Neural progenitor cell (in vitro differentiated cells): ENCODE data around the gene GBX2. TPM values are rescaled to one million over a fixed set of nuclear protein-coding genes. Genes with fewer than 3 reads are reported as not detected.

Experiments
- DNase-seq: peaks from one replicate; pipeline ENCODE4 v3.0.0-alpha.2; 2016; ENCODE audit warnings: low spot score
- H2AFZ ChIP-seq: fragments of 200-600 bp; sonication (generic); replicated peaks from 2 replicates; pipeline ENCODE4 v1.6.1; 2016; ENCODE audit warnings: antibody characterized with exemption
- H3F3A ChIP-seq: fragments of 200-600 bp; sonication (generic); 2 replicates; pipeline ENCODE4 v1.6.1; 2016; ENCODE audit warnings: antibody characterized with exemption, low read depth
- H3K27ac ChIP-seq: fragments of 200-600 bp; sonication (generic); 2 replicates; pipeline ENCODE4 v1.5.1; 2016; ENCODE audit warnings: mild to moderate bottlenecking
- H3K27me3 ChIP-seq: fragments of 200-600 bp; sonication (generic); 2 replicates; pipeline ENCODE4 v1.6.1; 2016; ENCODE audit warnings: mild to moderate bottlenecking, moderate library complexity
- H3K36me3 ChIP-seq: fragments of 200-600 bp; sonication (generic); 2 replicates; pipeline ENCODE4 v1.5.1; 2016
- H3K4me1 ChIP-seq: fragments of 200-600 bp; sonication (generic); 2 replicates; pipeline ENCODE4 v1.6.1; 2016; ENCODE audit warnings: mixed run types
- H3K4me2 ChIP-seq: fragments of 200-600 bp; sonication (generic); 2 replicates; pipeline ENCODE4 v1.6.1; 2016
- H3K4me3 ChIP-seq: fragments of 200-600 bp; sonication (generic); 2 replicates; pipeline ENCODE4 v1.5.1; 2016
- H3K79me2 ChIP-seq: fragments of 200-600 bp; sonication (generic); 2 replicates; pipeline ENCODE4 v1.6.1; 2016; ENCODE audit warnings: low read depth
- H3K9ac ChIP-seq: fragments of 200-600 bp; sonication (generic); 2 replicates; pipeline ENCODE4 v1.6.1; 2016
- H3K9me3 ChIP-seq: fragments of 200-600 bp; sonication (generic); 2 replicates; pipeline ENCODE4 v1.5.1; 2016; ENCODE audit warnings: low read depth
- H4K20me1 ChIP-seq: fragments of 200-600 bp; sonication (generic); 2 replicates; pipeline ENCODE4 v1.6.1; 2016; ENCODE audit warnings: low read depth
- H3K27ac Mint-ChIP-seq: 3 replicates; pipeline ENCODE4 v1.8.0; 2021; ENCODE audit warnings: mixed read lengths
- H3K27me3 Mint-ChIP-seq: 2 replicates; pipeline ENCODE4 v1.8.0; 2022; ENCODE audit warnings: low read depth, mild to moderate bottlenecking, inconsistent platforms, moderate library complexity, mixed read lengths; ENCODE audit not compliant: insufficient read depth
- H3K36me3 Mint-ChIP-seq: 3 replicates; pipeline ENCODE4 v1.8.0; 2021; ENCODE audit warnings: mixed read lengths
- H3K4me1 Mint-ChIP-seq: 3 replicates; pipeline ENCODE4 v1.8.0; 2021; ENCODE audit warnings: mixed read lengths
- H3K4me3 Mint-ChIP-seq: 3 replicates; pipeline ENCODE4 v1.8.0; 2021; ENCODE audit warnings: mild to moderate bottlenecking, moderate library complexity, mixed read lengths
- H3K9me3 Mint-ChIP-seq: 3 replicates; pipeline ENCODE4 v1.8.0; 2020; ENCODE audit warnings: mixed read lengths
- EZH2 ChIP-seq: fragments of 200-600 bp; sonication (generic); IDR thresholded peaks from 2 replicates; pipeline ENCODE4 v1.6.1; 2017; ENCODE audit warnings: antibody characterized with exemption, mild to moderate bottlenecking, moderate library complexity
- EZH2phosphoT487 ChIP-seq: fragments of 200-600 bp; sonication (generic); IDR thresholded peaks from 2 replicates; pipeline ENCODE4 v1.6.1; 2017; ENCODE audit warnings: antibody characterized with exemption
- total RNA-seq: library from RNA; depleted of rRNA; stranded (reverse); fragments of >200 nt; gene quantifications from 2 replicates; pipeline ENCODE4 v1.2.3, GENCODE V29; 2015; ENCODE audit warnings: low replicate concordance
- TF ChIP-seq, protein P1 (sequence below): fragments of 200-600 bp; sonication (generic); IDR thresholded peaks from 2 replicates; pipeline ENCODE4 v1.5.1; 2017; ENCODE audit warnings: antibody characterized with exemption, mild to moderate bottlenecking

Gene GBX2
- total RNA-seq, 1 donor from 2014 or later: not detected

DNA sequence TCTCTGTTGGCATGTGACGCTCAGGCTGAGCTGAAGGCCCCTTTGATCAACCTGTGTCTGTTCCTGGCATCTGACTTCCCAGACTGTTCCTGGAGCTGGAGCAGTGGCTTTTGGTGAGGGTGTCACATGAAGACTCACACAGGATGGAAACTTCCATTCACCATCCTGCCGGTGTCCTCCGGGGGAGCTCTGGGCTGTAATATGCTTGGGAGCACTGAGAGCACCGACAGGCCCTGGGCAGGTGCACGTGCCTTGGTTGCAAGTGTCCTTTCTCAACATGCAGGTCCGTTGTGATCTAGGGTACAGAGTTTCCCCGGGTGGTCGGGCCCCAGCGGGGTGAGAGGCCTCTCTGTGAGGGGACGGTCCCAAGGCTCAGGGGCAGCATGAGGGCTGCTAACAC lies 24.8 kb upstream of the GBX2 start:
- Mint-ChIP-seq H3K27ac (no peak overlapping the region), H3K9me3 (no peaks in the 10 kb centered on the region), H3K36me3 (peaks cover 3% of the 10 kb centered on the region), H3K4me3 (no peak overlapping the region), H3K27me3 (no peaks in the 10 kb centered on the region), H3K4me1 (peaks cover 9% of the 10 kb centered on the region)
- Histone ChIP-seq H2AFZ (no peak overlapping the region), H4K20me1 (no peaks in the 10 kb centered on the region), H3K9me3 (no peaks in the 10 kb centered on the region), H3K27ac (no peak overlapping the region), H3K36me3 (no peaks in the 10 kb centered on the region), H3K4me1 (no peaks in the 10 kb centered on the region), H3K27me3 (no peaks in the 10 kb centered on the region), H3K4me3 (no peak overlapping the region), H3K9ac (no peak overlapping the region), H3K79me2 (no peaks in the 10 kb centered on the region), H3F3A (no peaks in the 10 kb centered on the region), H3K4me2 (no peak overlapping the region)
- TF ChIP-seq EZH2phosphoT487 (no peak), EZH2 (no peak)
- TF ChIP-seq, protein P1, sequence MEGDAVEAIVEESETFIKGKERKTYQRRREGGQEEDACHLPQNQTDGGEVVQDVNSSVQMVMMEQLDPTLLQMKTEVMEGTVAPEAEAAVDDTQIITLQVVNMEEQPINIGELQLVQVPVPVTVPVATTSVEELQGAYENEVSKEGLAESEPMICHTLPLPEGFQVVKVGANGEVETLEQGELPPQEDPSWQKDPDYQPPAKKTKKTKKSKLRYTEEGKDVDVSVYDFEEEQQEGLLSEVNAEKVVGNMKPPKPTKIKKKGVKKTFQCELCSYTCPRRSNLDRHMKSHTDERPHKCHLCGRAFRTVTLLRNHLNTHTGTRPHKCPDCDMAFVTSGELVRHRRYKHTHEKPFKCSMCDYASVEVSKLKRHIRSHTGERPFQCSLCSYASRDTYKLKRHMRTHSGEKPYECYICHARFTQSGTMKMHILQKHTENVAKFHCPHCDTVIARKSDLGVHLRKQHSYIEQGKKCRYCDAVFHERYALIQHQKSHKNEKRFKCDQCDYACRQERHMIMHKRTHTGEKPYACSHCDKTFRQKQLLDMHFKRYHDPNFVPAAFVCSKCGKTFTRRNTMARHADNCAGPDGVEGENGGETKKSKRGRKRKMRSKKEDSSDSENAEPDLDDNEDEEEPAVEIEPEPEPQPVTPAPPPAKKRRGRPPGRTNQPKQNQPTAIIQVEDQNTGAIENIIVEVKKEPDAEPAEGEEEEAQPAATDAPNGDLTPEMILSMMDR: peak; percentile 4
- DNase-seq: no peak

DNA sequence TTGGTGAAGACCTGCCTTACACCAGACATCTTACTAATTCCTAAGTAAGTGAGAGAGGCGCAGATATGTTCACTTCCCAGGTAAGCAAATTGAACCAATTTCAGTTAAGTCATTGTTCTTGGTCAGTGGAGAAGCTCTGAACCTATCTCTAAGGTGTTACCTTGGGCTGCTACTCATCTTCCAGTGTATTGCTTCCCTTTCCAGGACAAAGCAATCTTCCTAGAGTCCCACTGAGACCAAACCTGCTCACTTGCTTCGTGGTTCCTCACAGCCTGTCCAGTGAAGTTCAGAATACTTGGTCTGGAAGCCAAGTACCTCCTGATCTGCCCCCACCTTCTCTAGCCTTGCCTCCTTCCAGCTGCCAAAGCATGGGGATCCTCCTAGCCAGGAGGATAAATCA lies 22.5 kb upstream of the GBX2 start:
- Mint-ChIP-seq H3K27me3 (no peaks in the 10 kb centered on the region), H3K36me3 (peaks cover 4% of the 10 kb centered on the region), H3K4me1 (peaks cover 9% of the 10 kb centered on the region), H3K4me3 (no peak overlapping the region), H3K27ac (no peak overlapping the region), H3K9me3 (peaks cover 2% of the 10 kb centered on the region)
- no peaks in the 10 kb centered on the region for H4K20me1 ChIP-seq
- DNase-seq: no peak
- no peak overlapping the region for H3K4me3 ChIP-seq
- H3F3A ChIP-seq: no peaks in the 10 kb centered on the region
- no peak overlapping the region for H3K9ac ChIP-seq
- no peaks in the 10 kb centered on the region for H3K79me2 ChIP-seq
- no peak overlapping the region for H2AFZ ChIP-seq
- no peak overlapping the region for H3K4me2 ChIP-seq
- TF ChIP-seq, protein P1: no peak
- no peak for TF ChIP-seq EZH2phosphoT487
- TF ChIP-seq EZH2: no peak
- no peaks in the 10 kb centered on the region for H3K27me3 ChIP-seq
- no peaks in the 10 kb centered on the region for H3K4me1 ChIP-seq
- H3K27ac ChIP-seq: no peak overlapping the region
- no peaks in the 10 kb centered on the region for H3K36me3 ChIP-seq
- H3K9me3 ChIP-seq: no peaks in the 10 kb centered on the region

DNA sequence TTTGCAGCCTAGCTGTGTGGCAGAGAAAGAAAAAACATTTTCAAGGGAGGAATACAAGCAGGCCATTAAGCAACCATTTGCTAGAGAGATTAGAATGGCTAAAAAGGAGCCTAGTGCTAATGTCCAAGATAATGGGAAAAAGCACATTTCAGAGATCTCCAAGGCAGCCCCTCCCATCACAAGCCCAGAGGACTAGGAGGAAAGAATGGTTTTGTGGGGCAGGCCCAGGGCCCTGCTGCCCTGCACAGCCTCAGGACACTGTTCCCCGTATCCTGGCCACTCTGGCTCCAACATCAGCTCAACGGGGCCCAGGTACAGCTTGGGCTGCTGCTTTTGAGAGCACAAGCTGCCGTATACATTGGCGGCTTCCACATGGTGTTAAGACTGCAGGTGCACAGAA lies 16.5 kb upstream of the GBX2 start:
- Histone ChIP-seq H3K27ac (no peak overlapping the region), H3K4me3 (no peak overlapping the region), H3K27me3 (peaks cover 32% of the 10 kb centered on the region), H3K36me3 (no peaks in the 10 kb centered on the region), H3K79me2 (no peaks in the 10 kb centered on the region), H4K20me1 (peaks cover 9% of the 10 kb centered on the region), H3K4me2 (no peak overlapping the region), H3F3A (peaks cover 8% of the 10 kb centered on the region), H3K9ac (no peak overlapping the region), H3K9me3 (no peaks in the 10 kb centered on the region), H2AFZ (no peak overlapping the region), H3K4me1 (peaks cover under 1% of the 10 kb centered on the region)
- Mint-ChIP-seq H3K9me3 (peaks cover 9% of the 10 kb centered on the region), H3K36me3 (peaks cover 3% of the 10 kb centered on the region), H3K27ac (no peak overlapping the region), H3K4me1 (peaks cover 10% of the 10 kb centered on the region), H3K4me3 (no peak overlapping the region), H3K27me3 (peaks cover 10% of the 10 kb centered on the region)
- TF ChIP-seq EZH2: no peak
- TF ChIP-seq, protein P1: no peak
- TF ChIP-seq EZH2phosphoT487: no peak
- no peak for DNase-seq
